HepG2 (cell line): ENCODE measurements around the gene SLCO4A1. TPM values are rescaled to one million over a fixed set of nuclear protein-coding genes. Genes with fewer than 3 reads are reported as not detected.
A peak's percentile ranks its signal among the peaks of the same experiment; 100 is the strongest.

ENCODE experiments used
- CREM ChIP-seq, 2 experiments: sonication (generic) in 1 of 2; formaldehyde crosslinking in 1 of 2; IDR thresholded peaks; 2 replicates each; pipeline versions ENCODE4 v1.4.0 to v1.6.1; 2016 to 2020; ENCODE audit warnings: antibody characterized with exemption in 1 of 2, mild to moderate bottlenecking in 1 of 2, missing genetic modification reagents in 1 of 2
- NCOA2 ChIP-seq: sonication (generic); formaldehyde crosslinking; IDR thresholded peaks from 2 replicates; pipeline ENCODE4 v1.8.0; 2022; ENCODE audit warnings: inconsistent platforms
- NR2F2 ChIP-seq: IDR thresholded peaks from 2 replicates; pipeline ENCODE4 v1.6.1; 2012; ENCODE audit warnings: low read depth, inconsistent platforms, borderline replicate concordance
- YY1 ChIP-seq: IDR thresholded peaks from 2 replicates; pipeline ENCODE4 v1.6.1; 2011; ENCODE audit warnings: low read length, low read depth, moderate library complexity, mild to moderate bottlenecking; ENCODE audit not compliant: insufficient read depth, insufficient replicate concordance
- ZNF260 ChIP-seq: sonication (generic); formaldehyde crosslinking; IDR thresholded peaks from 2 replicates; pipeline ENCODE4 v1.4.0; 2020; ENCODE audit warnings: missing genetic modification reagents, low read depth, mild to moderate bottlenecking, borderline replicate concordance
- polyA plus RNA-seq, 8 experiments: library from polyadenylated mRNA; depleted of rRNA in 3 of 8; stranded (reverse) in 7 of 8; unstranded in 1 of 8; fragments of >200 nt; fragmentation: Illumina TruSeq in 4 of 8; extraction: Trizol in 4 of 8; gene quantifications; 2 replicates each; pipeline versions ENCODE4 v1.2.1 to v1.2.3, GENCODE V29; 2011 to 2016; ENCODE audit warnings: low read depth in 4 of 8, missing spikeins in 1 of 8, mixed read lengths in 1 of 8; ENCODE audit not compliant: insufficient read depth in 1 of 8
- total RNA-seq, 5 experiments: library from RNA; depleted of rRNA; stranded (reverse); fragments of >200 nt; fragmentation: Illumina TruSeq; extraction: Trizol; gene quantifications; 2 replicates each; pipeline ENCODE4 v1.2.3, GENCODE V29; 2016; ENCODE audit warnings: low read depth in 1 of 5
- TF ChIP-seq, protein P1 (sequence below): sonication (generic); formaldehyde crosslinking; IDR thresholded peaks from 2 replicates; pipeline ENCODE4 v1.4.0; 2020; ENCODE audit warnings: missing genetic modification reagents
- TF ChIP-seq, protein P2 (sequence below): sonication (generic); formaldehyde crosslinking; IDR thresholded peaks from 2 replicates; pipeline ENCODE4 v1.4.0; 2020; ENCODE audit warnings: missing genetic modification reagents
- TF ChIP-seq, protein P3 (sequence below): sonication (generic); formaldehyde crosslinking; IDR thresholded peaks from 2 replicates; pipeline ENCODE4 v1.4.0; 2020; ENCODE audit warnings: missing genetic modification reagents, borderline replicate concordance
- TF ChIP-seq, protein P4 (sequence below): sonication (generic); formaldehyde crosslinking; IDR thresholded peaks from 2 replicates; pipeline ENCODE4 v1.8.0; 2022; ENCODE audit warnings: mild to moderate bottlenecking, missing genetic modification reagents; ENCODE audit not compliant: insufficient replicate concordance
- TF ChIP-seq, protein P5 (sequence below): sonication (generic); formaldehyde crosslinking; IDR thresholded peaks from 2 replicates; pipeline ENCODE4 v1.9.0; 2021; ENCODE audit warnings: mild to moderate bottlenecking, missing genetic modification reagents

SLCO4A1 gene
- total and polyA plus RNA-seq, 2 of the 13 experiments (the other 11 are each of a cell fraction or from before 2014, with no cell fraction given): 55.5 to 112 TPM

DNA sequence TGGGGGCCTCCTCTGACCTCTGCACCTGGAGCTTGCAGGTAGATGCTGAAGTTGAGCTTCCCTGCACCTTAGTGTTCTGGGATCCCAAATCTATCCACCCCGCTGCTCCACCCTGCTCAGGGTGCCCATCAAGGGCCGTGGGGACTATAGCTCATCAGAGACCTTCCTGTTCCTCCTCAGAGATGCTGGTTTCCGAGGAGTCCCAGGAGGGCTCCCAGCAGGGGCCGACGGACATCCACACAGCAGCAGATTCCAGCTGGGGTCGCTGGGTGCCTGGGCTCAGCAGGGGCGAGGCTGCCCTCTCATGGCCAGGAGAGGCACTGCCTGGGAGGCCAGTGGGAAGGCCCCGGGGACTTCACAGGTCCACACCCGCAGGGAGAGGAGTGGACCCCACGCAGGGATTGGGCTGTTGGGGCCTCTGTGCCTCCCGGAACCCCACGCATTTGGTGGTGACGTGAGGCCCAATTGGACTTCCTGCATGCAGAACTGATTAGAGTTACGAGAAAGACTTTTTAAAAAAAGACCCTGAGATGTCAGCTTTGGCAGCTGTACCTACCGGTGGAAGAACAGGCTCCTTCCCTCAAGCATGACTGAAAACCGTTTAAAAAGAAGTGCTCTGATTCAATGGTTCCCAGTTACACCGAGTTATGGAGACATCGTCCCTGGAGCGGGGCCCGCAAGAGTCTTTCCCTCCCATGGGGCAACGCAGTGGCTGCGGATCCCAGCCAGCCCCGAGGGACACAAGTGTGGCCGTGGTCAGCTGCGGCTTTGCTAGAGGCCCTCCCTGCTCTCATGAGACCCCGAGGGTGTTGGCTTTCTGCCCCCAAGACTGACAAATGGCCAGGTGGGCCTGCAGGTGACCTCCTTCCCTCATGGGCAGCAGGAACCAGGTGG, 25.3 kb upstream of the SLCO4A1 start (continued):
- TF ChIP-seq, protein P1, sequence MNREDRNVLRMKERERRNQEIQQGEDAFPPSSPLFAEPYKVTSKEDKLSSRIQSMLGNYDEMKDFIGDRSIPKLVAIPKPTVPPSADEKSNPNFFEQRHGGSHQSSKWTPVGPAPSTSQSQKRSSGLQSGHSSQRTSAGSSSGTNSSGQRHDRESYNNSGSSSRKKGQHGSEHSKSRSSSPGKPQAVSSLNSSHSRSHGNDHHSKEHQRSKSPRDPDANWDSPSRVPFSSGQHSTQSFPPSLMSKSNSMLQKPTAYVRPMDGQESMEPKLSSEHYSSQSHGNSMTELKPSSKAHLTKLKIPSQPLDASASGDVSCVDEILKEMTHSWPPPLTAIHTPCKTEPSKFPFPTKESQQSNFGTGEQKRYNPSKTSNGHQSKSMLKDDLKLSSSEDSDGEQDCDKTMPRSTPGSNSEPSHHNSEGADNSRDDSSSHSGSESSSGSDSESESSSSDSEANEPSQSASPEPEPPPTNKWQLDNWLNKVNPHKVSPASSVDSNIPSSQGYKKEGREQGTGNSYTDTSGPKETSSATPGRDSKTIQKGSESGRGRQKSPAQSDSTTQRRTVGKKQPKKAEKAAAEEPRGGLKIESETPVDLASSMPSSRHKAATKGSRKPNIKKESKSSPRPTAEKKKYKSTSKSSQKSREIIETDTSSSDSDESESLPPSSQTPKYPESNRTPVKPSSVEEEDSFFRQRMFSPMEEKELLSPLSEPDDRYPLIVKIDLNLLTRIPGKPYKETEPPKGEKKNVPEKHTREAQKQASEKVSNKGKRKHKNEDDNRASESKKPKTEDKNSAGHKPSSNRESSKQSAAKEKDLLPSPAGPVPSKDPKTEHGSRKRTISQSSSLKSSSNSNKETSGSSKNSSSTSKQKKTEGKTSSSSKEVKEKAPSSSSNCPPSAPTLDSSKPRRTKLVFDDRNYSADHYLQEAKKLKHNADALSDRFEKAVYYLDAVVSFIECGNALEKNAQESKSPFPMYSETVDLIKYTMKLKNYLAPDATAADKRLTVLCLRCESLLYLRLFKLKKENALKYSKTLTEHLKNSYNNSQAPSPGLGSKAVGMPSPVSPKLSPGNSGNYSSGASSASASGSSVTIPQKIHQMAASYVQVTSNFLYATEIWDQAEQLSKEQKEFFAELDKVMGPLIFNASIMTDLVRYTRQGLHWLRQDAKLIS (CRISPR knock-in tag): no peak
- TF ChIP-seq, protein P2, sequence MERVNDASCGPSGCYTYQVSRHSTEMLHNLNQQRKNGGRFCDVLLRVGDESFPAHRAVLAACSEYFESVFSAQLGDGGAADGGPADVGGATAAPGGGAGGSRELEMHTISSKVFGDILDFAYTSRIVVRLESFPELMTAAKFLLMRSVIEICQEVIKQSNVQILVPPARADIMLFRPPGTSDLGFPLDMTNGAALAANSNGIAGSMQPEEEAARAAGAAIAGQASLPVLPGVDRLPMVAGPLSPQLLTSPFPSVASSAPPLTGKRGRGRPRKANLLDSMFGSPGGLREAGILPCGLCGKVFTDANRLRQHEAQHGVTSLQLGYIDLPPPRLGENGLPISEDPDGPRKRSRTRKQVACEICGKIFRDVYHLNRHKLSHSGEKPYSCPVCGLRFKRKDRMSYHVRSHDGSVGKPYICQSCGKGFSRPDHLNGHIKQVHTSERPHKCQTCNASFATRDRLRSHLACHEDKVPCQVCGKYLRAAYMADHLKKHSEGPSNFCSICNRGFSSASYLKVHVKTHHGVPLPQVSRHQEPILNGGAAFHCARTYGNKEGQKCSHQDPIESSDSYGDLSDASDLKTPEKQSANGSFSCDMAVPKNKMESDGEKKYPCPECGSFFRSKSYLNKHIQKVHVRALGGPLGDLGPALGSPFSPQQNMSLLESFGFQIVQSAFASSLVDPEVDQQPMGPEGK (CRISPR knock-in tag): peak; percentile 73
- TF ChIP-seq, protein P3, sequence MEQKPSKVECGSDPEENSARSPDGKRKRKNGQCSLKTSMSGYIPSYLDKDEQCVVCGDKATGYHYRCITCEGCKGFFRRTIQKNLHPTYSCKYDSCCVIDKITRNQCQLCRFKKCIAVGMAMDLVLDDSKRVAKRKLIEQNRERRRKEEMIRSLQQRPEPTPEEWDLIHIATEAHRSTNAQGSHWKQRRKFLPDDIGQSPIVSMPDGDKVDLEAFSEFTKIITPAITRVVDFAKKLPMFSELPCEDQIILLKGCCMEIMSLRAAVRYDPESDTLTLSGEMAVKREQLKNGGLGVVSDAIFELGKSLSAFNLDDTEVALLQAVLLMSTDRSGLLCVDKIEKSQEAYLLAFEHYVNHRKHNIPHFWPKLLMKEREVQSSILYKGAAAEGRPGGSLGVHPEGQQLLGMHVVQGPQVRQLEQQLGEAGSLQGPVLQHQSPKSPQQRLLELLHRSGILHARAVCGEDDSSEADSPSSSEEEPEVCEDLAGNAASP (CRISPR knock-in tag): peak; percentile 57; the same call in 1 of the 2 replicates
- TF ChIP-seq ZNF260 (CRISPR knock-in tag) (no peak), NR2F2 (no peak; the same call in 1 of the 2 replicates), CREM (IDR thresholded peaks at IDR 0.05) (no peak), CREM (CRISPR knock-in tag; IDR thresholded peaks at IDR 0.05) (no peak), YY1 (peak; percentile 63), NCOA2 (CRISPR knock-in tag) (peak; percentile 21; the same call in 1 of the 2 replicates)
- TF ChIP-seq, protein P4, sequence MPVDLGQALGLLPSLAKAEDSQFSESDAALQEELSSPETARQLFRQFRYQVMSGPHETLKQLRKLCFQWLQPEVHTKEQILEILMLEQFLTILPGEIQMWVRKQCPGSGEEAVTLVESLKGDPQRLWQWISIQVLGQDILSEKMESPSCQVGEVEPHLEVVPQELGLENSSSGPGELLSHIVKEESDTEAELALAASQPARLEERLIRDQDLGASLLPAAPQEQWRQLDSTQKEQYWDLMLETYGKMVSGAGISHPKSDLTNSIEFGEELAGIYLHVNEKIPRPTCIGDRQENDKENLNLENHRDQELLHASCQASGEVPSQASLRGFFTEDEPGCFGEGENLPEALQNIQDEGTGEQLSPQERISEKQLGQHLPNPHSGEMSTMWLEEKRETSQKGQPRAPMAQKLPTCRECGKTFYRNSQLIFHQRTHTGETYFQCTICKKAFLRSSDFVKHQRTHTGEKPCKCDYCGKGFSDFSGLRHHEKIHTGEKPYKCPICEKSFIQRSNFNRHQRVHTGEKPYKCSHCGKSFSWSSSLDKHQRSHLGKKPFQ (CRISPR knock-in tag): peak; percentile 56
- TF ChIP-seq, protein P5, sequence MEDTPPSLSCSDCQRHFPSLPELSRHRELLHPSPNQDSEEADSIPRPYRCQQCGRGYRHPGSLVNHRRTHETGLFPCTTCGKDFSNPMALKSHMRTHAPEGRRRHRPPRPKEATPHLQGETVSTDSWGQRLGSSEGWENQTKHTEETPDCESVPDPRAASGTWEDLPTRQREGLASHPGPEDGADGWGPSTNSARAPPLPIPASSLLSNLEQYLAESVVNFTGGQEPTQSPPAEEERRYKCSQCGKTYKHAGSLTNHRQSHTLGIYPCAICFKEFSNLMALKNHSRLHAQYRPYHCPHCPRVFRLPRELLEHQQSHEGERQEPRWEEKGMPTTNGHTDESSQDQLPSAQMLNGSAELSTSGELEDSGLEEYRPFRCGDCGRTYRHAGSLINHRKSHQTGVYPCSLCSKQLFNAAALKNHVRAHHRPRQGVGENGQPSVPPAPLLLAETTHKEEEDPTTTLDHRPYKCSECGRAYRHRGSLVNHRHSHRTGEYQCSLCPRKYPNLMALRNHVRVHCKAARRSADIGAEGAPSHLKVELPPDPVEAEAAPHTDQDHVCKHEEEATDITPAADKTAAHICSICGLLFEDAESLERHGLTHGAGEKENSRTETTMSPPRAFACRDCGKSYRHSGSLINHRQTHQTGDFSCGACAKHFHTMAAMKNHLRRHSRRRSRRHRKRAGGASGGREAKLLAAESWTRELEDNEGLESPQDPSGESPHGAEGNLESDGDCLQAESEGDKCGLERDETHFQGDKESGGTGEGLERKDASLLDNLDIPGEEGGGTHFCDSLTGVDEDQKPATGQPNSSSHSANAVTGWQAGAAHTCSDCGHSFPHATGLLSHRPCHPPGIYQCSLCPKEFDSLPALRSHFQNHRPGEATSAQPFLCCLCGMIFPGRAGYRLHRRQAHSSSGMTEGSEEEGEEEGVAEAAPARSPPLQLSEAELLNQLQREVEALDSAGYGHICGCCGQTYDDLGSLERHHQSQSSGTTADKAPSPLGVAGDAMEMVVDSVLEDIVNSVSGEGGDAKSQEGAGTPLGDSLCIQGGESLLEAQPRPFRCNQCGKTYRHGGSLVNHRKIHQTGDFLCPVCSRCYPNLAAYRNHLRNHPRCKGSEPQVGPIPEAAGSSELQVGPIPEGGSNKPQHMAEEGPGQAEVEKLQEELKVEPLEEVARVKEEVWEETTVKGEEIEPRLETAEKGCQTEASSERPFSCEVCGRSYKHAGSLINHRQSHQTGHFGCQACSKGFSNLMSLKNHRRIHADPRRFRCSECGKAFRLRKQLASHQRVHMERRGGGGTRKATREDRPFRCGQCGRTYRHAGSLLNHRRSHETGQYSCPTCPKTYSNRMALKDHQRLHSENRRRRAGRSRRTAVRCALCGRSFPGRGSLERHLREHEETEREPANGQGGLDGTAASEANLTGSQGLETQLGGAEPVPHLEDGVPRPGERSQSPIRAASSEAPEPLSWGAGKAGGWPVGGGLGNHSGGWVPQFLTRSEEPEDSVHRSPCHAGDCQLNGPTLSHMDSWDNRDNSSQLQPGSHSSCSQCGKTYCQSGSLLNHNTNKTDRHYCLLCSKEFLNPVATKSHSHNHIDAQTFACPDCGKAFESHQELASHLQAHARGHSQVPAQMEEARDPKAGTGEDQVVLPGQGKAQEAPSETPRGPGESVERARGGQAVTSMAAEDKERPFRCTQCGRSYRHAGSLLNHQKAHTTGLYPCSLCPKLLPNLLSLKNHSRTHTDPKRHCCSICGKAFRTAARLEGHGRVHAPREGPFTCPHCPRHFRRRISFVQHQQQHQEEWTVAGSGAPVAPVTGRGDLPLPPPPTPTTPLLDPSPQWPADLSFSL: no peak
